Ovary (tissue), 9 donors: ENCODE measurements around the gene PUSL1. TPM values are rescaled to one million over a fixed set of nuclear protein-coding genes. Genes with fewer than 3 reads are reported as not detected.

Experiments used
- DNase-seq, 5 donors: peaks; one replicate each; pipeline ENCODE4 v3.0.0-alpha.2; 2019 to 2020
- H3K27ac ChIP-seq, 2 donors: fragments of 200-600 bp; one replicate each; pipeline versions ENCODE4 v1.5.1 to v1.8.0; 2019 to 2022
- H3K27me3 ChIP-seq: fragments of 200-600 bp; one replicate; pipeline ENCODE4 v1.8.0; 2022
- H3K36me3 ChIP-seq: fragments of 200-600 bp; sonication (generic); one replicate; pipeline ENCODE4 v1.5.1; 2019
- H3K4me1 ChIP-seq: one replicate; pipeline ENCODE4 v1.8.1; 2013; ENCODE audit warnings: mild to moderate bottlenecking, moderate library complexity; ENCODE audit not compliant: insufficient read depth
- H3K4me3 ChIP-seq: fragments of 200-600 bp; sonication (generic); one replicate; pipeline ENCODE4 v1.5.1; 2017
- H3K9me3 ChIP-seq, 2 donors: fragments of 200-600 bp in 1 of 2; sonication (generic) in 1 of 2; one replicate each; pipeline versions ENCODE4 v1.5.1 to v1.8.1; 2013 to 2019; ENCODE audit warnings: mild to moderate bottlenecking in 1 of 2, moderate library complexity in 1 of 2
- EP300 ChIP-seq: sonication (generic); formaldehyde crosslinking; IDR thresholded peaks from one replicate; pipeline ENCODE4 v1.6.1; 2017; ENCODE audit warnings: antibody characterized with exemption
- POLR2A ChIP-seq: fragments of 450-650 bp; IDR thresholded peaks from one replicate; pipeline ENCODE4 v1.6.1; 2017; ENCODE audit warnings: antibody characterized with exemption, mild to moderate bottlenecking, moderate library complexity
- whole genome bisulfite sequencing, 3 donors: extraction: QIAGEN DNeasy Blood & Tissue Kit in 1 of 3; methylation state at CpG; one replicate each; pipeline versions ENCODE4 v1.1.5 to v1.1.7; 2013 to 2017; 5-methylcytosine and 5-hydroxymethylcytosine counted together
- intact Hi-C, 4 donors: fragments of 100-400 bp; cut with DNase I; formaldehyde crosslinking; loops; one replicate each; pipeline versions ENCODE4 v1.11.0 to v1.15.1; 2022 to 2023
- polyA plus RNA-seq, 2 donors: library from polyadenylated mRNA; stranded (reverse); fragments of 200-250 nt in 1 of 2; fragments of 350-450 nt in 1 of 2; fragmentation: Illumina TruSeq in 1 of 2; extraction: RNeasy Lipid Tissue Mini Kit (QIAGEN cat#74804) in 1 of 2; gene quantifications; one replicate each; pipeline ENCODE4 v1.2.3, GENCODE V29; 2013 to 2014
- total RNA-seq, 7 donors: library from RNA; depleted of rRNA in 2 of 7; stranded (reverse); fragments of >200 nt in 2 of 7; fragmentation: NEBNext Ultra II Directional in 3 of 7; extraction: Animal tissue kit (Norgen Biotek cat#: 25700) in 3 of 7; gene quantifications; one replicate each; pipeline versions ENCODE4 v1.1.0 to v1.2.4, GENCODE V29; 2016 to 2023
- TF ChIP-seq, protein P1 (sequence below), 3 donors: fragments of 450-650 bp in 2 of 3; fragments of 200-600 bp in 1 of 3; IDR thresholded peaks; one replicate each; pipeline versions ENCODE4 v1.5.1 to v1.8.0; 2016 to 2022; ENCODE audit warnings: antibody characterized with exemption in 3 of 3, mild to moderate bottlenecking in 1 of 3
- donor health status: DM: no; HTN: no; CAD: no; lungs with moderate emphysema.
- donor health status: DM: no; HTN: no; CAD: no.
- donor health status: Bipolar disorder and iron deficiency.
- donor health status: DM: yes; HTN: yes; CAD: no.
- donor health status: DM: no; HTN: no; CAD: no.
- donor health status: DM: yes; HTN: yes; CAD: no.

PUSL1 gene
- total and polyA plus RNA-seq, 9 donors, result 0.18 to 27.6 (median 20.8) TPM

DNA sequence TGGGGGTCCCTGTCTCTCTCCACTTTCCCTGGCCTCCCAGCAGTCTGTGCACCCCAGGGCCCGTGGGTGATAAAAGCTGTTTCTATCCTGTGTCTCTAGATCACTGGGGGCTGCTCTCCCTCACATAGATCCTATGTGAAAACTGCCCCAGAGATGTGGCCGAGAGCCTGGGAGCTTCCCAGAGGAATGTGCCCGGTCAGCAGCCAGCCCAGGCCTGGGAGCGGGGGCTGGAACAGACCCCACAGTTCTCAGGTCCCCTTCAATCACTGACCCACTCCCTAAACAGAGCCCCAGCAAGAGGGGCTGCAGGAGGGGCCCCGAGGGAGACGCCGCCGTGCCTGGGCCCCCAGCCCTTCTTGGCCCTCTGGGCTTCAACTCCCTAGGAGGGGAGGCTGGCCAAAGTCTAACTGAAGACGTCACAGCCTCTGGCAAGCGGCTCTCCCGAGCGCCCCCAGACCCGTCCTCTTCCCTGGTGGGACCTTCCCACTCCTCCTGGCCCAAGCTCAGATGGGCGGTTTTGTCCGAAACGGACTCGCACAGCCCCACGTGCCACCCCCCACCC, 49.6 kb downstream of the PUSL1 start:
- TF ChIP-seq POLR2A, result no peak
- no peak for TF ChIP-seq EP300
- H3K27ac ChIP-seq, result peak overlapping the region; percentile 88 to 92
- no peaks in the 10 kb centered on the region for H3K9me3 ChIP-seq
- intact Hi-C loops, result no loop called here
- 3 to 5% (median 3%) methylated on average over 18 of the region's 18 CpGs for WGBS, 3 donors
- no peaks in the 10 kb centered on the region for H3K36me3 ChIP-seq
- no peaks in the 10 kb centered on the region for H3K27me3 ChIP-seq
- H3K4me1 ChIP-seq, result peaks cover 12% of the 10 kb centered on the region
- peak overlapping the region; percentile 52 for H3K4me3 ChIP-seq
- DNase-seq, result peak in 2 of 5 donors; percentile 40 to 67

DNA sequence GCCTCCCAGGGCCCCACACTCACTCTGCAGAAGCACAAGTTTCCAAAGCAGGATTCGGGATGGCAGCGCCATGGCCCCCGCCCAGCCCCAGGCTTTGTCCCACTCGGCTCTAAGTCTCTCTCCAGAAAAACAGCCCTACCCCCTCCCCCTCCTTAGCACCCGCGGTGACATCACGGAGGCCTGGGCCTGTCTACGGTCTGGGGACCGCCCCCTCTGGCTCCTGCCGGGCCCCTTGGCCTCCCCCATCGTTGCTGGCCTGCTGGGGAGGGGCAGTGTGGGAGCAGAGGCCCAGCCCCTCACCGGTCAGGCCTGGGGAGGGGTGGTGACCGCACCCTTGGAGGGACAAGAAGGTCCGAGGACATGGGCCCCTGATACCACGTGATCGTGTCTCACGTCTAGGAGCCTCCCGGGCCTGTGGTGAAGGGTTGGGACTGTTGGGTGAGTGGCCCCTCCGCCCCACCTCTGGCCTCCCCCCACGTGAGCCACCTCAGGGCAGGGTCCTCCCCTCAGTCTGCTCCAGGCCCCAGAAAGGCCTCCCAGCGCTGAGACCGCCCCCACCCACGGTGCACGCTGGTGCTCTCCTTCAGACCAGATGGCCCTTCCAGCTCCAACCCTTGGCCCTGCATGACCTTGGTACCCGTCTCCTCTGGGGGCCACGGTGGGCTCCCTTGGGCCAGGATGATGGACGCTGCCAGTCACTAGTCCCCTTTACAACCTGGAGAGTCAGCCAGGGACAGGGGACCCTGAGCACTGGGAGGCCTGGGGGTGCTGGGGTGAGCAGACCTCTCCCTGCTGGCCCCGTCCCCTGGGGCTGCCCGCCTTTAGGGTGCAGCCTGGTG, 50.3 kb downstream of the PUSL1 start, which contains the start of gene MXRA8:
TSS of gene MXRA8 (minus strand) at position 123 of the 839 bp plus-strand sequence. CDS start at position 72, 51 bp downstream.
- TF ChIP-seq, protein P1, sequence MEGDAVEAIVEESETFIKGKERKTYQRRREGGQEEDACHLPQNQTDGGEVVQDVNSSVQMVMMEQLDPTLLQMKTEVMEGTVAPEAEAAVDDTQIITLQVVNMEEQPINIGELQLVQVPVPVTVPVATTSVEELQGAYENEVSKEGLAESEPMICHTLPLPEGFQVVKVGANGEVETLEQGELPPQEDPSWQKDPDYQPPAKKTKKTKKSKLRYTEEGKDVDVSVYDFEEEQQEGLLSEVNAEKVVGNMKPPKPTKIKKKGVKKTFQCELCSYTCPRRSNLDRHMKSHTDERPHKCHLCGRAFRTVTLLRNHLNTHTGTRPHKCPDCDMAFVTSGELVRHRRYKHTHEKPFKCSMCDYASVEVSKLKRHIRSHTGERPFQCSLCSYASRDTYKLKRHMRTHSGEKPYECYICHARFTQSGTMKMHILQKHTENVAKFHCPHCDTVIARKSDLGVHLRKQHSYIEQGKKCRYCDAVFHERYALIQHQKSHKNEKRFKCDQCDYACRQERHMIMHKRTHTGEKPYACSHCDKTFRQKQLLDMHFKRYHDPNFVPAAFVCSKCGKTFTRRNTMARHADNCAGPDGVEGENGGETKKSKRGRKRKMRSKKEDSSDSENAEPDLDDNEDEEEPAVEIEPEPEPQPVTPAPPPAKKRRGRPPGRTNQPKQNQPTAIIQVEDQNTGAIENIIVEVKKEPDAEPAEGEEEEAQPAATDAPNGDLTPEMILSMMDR (IDR thresholded peaks at IDR 0.05), result no peak
- no peak for TF ChIP-seq POLR2A
- no peak for TF ChIP-seq EP300
- no peaks in the 10 kb centered on the region for H3K36me3 ChIP-seq
- intact Hi-C loops, result no loop called here
- H3K27me3 ChIP-seq, result no peaks in the 10 kb centered on the region
- peak within 1 kb of the TSS; percentile 88 to 92 for H3K27ac ChIP-seq
- peaks cover 12% of the 10 kb centered on the region for H3K4me1 ChIP-seq
- H3K4me3 ChIP-seq, result peak within 1 kb of the TSS; percentile 52
- peak; percentile 83 to 91 (median 87) for DNase-seq
- WGBS, 3 donors, result 10 to 12% (median 12%) methylated on average over 23 to 29 of the region's 29 CpGs
- no peaks in the 10 kb centered on the region for H3K9me3 ChIP-seq

DNA sequence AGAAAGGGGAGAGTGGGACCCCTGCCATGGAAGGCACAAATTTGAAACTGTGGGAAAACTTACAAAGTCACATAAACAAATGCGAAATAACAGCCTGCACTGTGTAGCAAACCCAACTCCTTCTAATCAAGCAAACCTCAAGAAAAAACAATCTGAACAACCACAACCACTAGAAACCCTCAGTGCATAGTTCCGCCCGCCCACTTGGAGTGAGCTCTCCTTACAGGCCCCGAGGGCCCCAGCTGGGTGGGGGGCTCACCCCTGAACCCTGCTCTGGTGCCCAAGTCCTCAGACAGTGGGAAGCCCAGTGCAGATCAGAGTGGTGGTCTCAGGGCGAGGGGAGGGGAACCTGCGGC, 50.9 kb downstream of the PUSL1 start:
- H3K4me1 ChIP-seq, result peaks cover 12% of the 10 kb centered on the region
- intact Hi-C loops, result no loop called here

DNA sequence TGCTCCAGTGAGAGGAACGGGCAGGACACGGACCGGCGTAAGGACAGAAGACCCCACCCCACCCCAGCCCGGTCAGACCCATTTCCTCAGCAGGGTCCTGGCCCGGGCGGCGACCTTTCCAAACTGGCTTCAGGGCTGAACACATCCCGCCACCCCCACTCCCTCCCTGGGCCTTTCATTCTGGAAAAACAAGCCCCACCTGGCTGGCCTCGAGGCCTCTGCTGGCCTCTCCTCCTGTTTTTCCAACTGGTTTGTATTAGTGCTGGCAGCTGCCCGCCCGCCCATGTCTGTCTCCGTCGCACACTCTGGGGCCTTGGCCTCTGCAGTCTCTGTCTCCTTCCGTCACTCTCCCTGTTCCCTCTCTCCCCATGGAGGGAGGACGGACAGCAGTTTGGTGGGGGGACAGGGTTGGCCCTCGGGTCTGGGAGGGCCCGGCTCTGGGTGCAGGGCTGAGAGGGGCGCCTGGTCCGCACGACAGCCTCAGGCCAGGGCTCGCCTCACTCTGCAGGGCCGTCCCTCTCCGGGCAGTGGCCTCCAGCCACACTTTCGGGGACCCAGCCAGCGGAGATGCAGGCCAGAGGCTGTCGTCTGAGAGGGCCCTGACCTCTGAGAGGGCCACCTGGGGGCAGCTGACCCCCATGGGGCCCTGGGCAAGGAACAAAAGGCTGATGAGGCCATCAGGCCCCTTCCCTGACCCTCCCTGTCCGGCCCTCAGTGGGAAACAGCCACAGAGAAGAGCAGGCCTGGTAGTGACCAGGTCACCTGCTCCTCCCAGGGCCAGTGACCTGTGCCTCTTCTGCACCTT, 51.5 kb downstream of the PUSL1 start:
- H3K4me1 ChIP-seq, result peaks cover 12% of the 10 kb centered on the region
- peak overlapping the region; percentile 88 to 92 for H3K27ac ChIP-seq
- H3K9me3 ChIP-seq, result no peaks in the 10 kb centered on the region
- H3K36me3 ChIP-seq, result no peaks in the 10 kb centered on the region
- 41 to 46% (median 43%) methylated on average over 27 to 28 of the region's 28 CpGs for WGBS, 3 donors
- H3K27me3 ChIP-seq, result no peaks in the 10 kb centered on the region
- intact Hi-C loops, result no loop called here
- H3K4me3 ChIP-seq, result no peak overlapping the region
- peak; percentile 42 to 73 (median 64) for DNase-seq
- TF ChIP-seq, protein P1 (IDR thresholded peaks at IDR 0.05), result no peak
- TF ChIP-seq EP300 (no peak), POLR2A (no peak)

More for the DNA sequence above, 50.9 kb downstream of the PUSL1 start:
- peak overlapping the region; percentile 88 to 92 for H3K27ac ChIP-seq
- 31 to 42% (median 41%) methylated on average over 6 of the region's 6 CpGs for WGBS, 3 donors
- DNase-seq, result peak in 2 of 5 donors; percentile 39 to 61
- no peak for TF ChIP-seq POLR2A
- TF ChIP-seq, protein P1 (IDR thresholded peaks at IDR 0.05), result no peak
- TF ChIP-seq EP300, result no peak
- H3K9me3 ChIP-seq, result no peaks in the 10 kb centered on the region
- H3K4me3 ChIP-seq, result no peak overlapping the region
- H3K27me3 ChIP-seq, result no peaks in the 10 kb centered on the region
- no peaks in the 10 kb centered on the region for H3K36me3 ChIP-seq
